HepG2 (cell line): ENCODE data around the gene SERPINB6. TPM values are rescaled to one million over a fixed set of nuclear protein-coding genes. Genes with fewer than 3 reads are reported as not detected.
A peak's percentile ranks its signal among the peaks of the same experiment; 100 is the strongest.

Experiments used
- BCL6 ChIP-seq: IDR thresholded peaks from 2 replicates; pipeline ENCODE4 v1.6.1; 2016; ENCODE audit warnings: missing genetic modification reagents, missing compliant biosample characterization
- ERF ChIP-seq: IDR thresholded peaks from 2 replicates; pipeline ENCODE4 v1.6.1; 2018; ENCODE audit warnings: missing biosample characterization, missing genetic modification reagents
- HCFC1 ChIP-seq: fragments of 150-350 bp; IDR thresholded peaks from 2 replicates; pipeline ENCODE4 v1.6.1; 2014; ENCODE audit warnings: low read depth, low read length
- NAIF1 ChIP-seq: sonication (generic); formaldehyde crosslinking; IDR thresholded peaks from 2 replicates; pipeline ENCODE4 v1.5.0; 2020; ENCODE audit warnings: mild to moderate bottlenecking, missing genetic modification reagents, borderline replicate concordance
- NFE2 ChIP-seq: sonication (generic); formaldehyde crosslinking; IDR thresholded peaks from 2 replicates; pipeline ENCODE4 v1.4.0; 2020; ENCODE audit warnings: missing genetic modification reagents
- RFX3 ChIP-seq: IDR thresholded peaks from 2 replicates; pipeline ENCODE4 v1.6.1; 2016; ENCODE audit warnings: missing biosample characterization, missing genetic modification reagents
- SMYD3 ChIP-seq: sonication (generic); formaldehyde crosslinking; IDR thresholded peaks from 2 replicates; pipeline ENCODE4 v1.8.1; 2023; ENCODE audit warnings: mild to moderate bottlenecking, missing genetic modification reagents
- SUZ12 ChIP-seq: fragments of 150-350 bp; IDR thresholded peaks from 2 replicates; pipeline ENCODE4 v1.6.1; 2014; ENCODE audit warnings: low read depth, low read length
- U2AF1 ChIP-seq: fragments of 200-400 bp; formaldehyde crosslinking; optimal IDR thresholded peaks from 2 replicates; pipeline ENCODE3; 2017; ENCODE audit warnings: mild to moderate bottlenecking, low read depth, low read length
- ZFP1 ChIP-seq: IDR thresholded peaks from 2 replicates; pipeline ENCODE4 v1.6.1; 2016
- ZMYM2 ChIP-seq: sonication (generic); formaldehyde crosslinking; IDR thresholded peaks from 2 replicates; pipeline ENCODE4 v1.8.0; 2022; ENCODE audit warnings: mild to moderate bottlenecking, missing genetic modification reagents
- ZNF253 ChIP-seq: sonication (generic); formaldehyde crosslinking; IDR thresholded peaks from 2 replicates; pipeline ENCODE4 v1.8.0; 2022; ENCODE audit warnings: mild to moderate bottlenecking, missing genetic modification reagents, borderline replicate concordance
- ZNF280D ChIP-seq: sonication (generic); formaldehyde crosslinking; IDR thresholded peaks from 2 replicates; pipeline ENCODE4 v1.5.1; 2020; ENCODE audit warnings: mild to moderate bottlenecking, missing genetic modification reagents
- ZNF333 ChIP-seq: sonication (generic); formaldehyde crosslinking; IDR thresholded peaks from 2 replicates; pipeline ENCODE4 v1.4.0; 2020; ENCODE audit warnings: mild to moderate bottlenecking, missing genetic modification reagents, borderline replicate concordance
- ZNF512 ChIP-seq: sonication (generic); formaldehyde crosslinking; IDR thresholded peaks from 2 replicates; pipeline ENCODE4 v1.4.0; 2020; ENCODE audit warnings: mild to moderate bottlenecking, missing genetic modification reagents
- ZNF768 ChIP-seq: sonication (generic); formaldehyde crosslinking; IDR thresholded peaks from 2 replicates; pipeline ENCODE4 v1.4.0; 2020; ENCODE audit warnings: missing genetic modification reagents
- ZNF839 ChIP-seq: sonication (generic); formaldehyde crosslinking; IDR thresholded peaks from 2 replicates; pipeline ENCODE4 v1.4.0; 2020; ENCODE audit warnings: missing genetic modification reagents, mild to moderate bottlenecking, borderline replicate concordance
- ZNF891 ChIP-seq: sonication (generic); formaldehyde crosslinking; IDR thresholded peaks from 2 replicates; pipeline ENCODE4 v1.5.0; 2020; ENCODE audit warnings: mild to moderate bottlenecking, missing genetic modification reagents
- ZZZ3 ChIP-seq: sonication (generic); formaldehyde crosslinking; IDR thresholded peaks from 2 replicates; pipeline ENCODE4 v1.4.0; 2020; ENCODE audit warnings: missing genetic modification reagents, mild to moderate bottlenecking, borderline replicate concordance
- polyA plus RNA-seq, 8 experiments: library from polyadenylated mRNA; depleted of rRNA in 3 of 8; stranded (reverse) in 7 of 8; unstranded in 1 of 8; fragments of >200 nt; fragmentation: Illumina TruSeq in 4 of 8; extraction: Trizol in 4 of 8; gene quantifications; 2 replicates each; pipeline versions ENCODE4 v1.2.1 to v1.2.3, GENCODE V29; 2011 to 2016; ENCODE audit warnings: low read depth in 4 of 8, missing spikeins in 1 of 8, mixed read lengths in 1 of 8; ENCODE audit not compliant: insufficient read depth in 1 of 8
- total RNA-seq, 5 experiments: library from RNA; depleted of rRNA; stranded (reverse); fragments of >200 nt; fragmentation: Illumina TruSeq; extraction: Trizol; gene quantifications; 2 replicates each; pipeline ENCODE4 v1.2.3, GENCODE V29; 2016; ENCODE audit warnings: low read depth in 1 of 5
- TF ChIP-seq, protein P1 (sequence below): sonication (generic); formaldehyde crosslinking; IDR thresholded peaks from 2 replicates; pipeline ENCODE4 v1.4.0; 2020; ENCODE audit warnings: missing genetic modification reagents
- TF ChIP-seq, protein P2 (sequence below): sonication (generic); formaldehyde crosslinking; IDR thresholded peaks from 2 replicates; pipeline ENCODE4 v1.5.1; 2020; ENCODE audit warnings: missing genetic modification reagents, mild to moderate bottlenecking, borderline replicate concordance
- TF ChIP-seq, protein P3 (sequence below): IDR thresholded peaks from 2 replicates; pipeline ENCODE4 v1.6.1; 2016; ENCODE audit warnings: missing compliant biosample characterization, missing genetic modification reagents, borderline replicate concordance

Gene SERPINB6
- total and polyA plus RNA-seq, 2 of the 13 experiments (the other 11 are each of a cell fraction or from before 2014, with no cell fraction given): 38.2 to 61.3 TPM

- peak; percentile 84; the same call in 1 of the 2 replicates for TF ChIP-seq ZNF891 (CRISPR knock-in tag)
- no peak for TF ChIP-seq RFX3
- TF ChIP-seq ZZZ3 (CRISPR knock-in tag): no peak
- TF ChIP-seq ERF (CRISPR knock-in tag): peak; percentile 44; the same call in 1 of the 2 replicates
- TF ChIP-seq U2AF1: no peak
- TF ChIP-seq NFE2 (CRISPR knock-in tag): no peak
- TF ChIP-seq, protein P1, sequence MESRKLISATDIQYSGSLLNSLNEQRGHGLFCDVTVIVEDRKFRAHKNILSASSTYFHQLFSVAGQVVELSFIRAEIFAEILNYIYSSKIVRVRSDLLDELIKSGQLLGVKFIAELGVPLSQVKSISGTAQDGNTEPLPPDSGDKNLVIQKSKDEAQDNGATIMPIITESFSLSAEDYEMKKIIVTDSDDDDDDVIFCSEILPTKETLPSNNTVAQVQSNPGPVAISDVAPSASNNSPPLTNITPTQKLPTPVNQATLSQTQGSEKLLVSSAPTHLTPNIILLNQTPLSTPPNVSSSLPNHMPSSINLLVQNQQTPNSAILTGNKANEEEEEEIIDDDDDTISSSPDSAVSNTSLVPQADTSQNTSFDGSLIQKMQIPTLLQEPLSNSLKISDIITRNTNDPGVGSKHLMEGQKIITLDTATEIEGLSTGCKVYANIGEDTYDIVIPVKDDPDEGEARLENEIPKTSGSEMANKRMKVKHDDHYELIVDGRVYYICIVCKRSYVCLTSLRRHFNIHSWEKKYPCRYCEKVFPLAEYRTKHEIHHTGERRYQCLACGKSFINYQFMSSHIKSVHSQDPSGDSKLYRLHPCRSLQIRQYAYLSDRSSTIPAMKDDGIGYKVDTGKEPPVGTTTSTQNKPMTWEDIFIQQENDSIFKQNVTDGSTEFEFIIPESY (CRISPR knock-in tag): no peak
- TF ChIP-seq, protein P2, sequence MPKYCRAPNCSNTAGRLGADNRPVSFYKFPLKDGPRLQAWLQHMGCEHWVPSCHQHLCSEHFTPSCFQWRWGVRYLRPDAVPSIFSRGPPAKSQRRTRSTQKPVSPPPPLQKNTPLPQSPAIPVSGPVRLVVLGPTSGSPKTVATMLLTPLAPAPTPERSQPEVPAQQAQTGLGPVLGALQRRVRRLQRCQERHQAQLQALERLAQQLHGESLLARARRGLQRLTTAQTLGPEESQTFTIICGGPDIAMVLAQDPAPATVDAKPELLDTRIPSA (CRISPR knock-in tag): 0 out of 2 replicates have a peak, but pooled peaks have one; percentile 59
- TF ChIP-seq SMYD3 (CRISPR knock-in tag): no peak
- peak; percentile 97; the same call in 1 of the 2 replicates for TF ChIP-seq ZNF333 (CRISPR knock-in tag)
- TF ChIP-seq ZNF280D (CRISPR knock-in tag): no peak
- no peak for TF ChIP-seq SUZ12
- TF ChIP-seq ZNF253 (CRISPR knock-in tag): no peak
- TF ChIP-seq NAIF1 (CRISPR knock-in tag): peak; percentile 83
- no peak for TF ChIP-seq ZFP1 (CRISPR knock-in tag)
- peak; percentile 69; the same call in 1 of the 2 replicates for TF ChIP-seq ZNF512
- TF ChIP-seq HCFC1: 0 out of 2 replicates have a peak, but pooled peaks have one; percentile 5
- no peak for TF ChIP-seq ZNF768 (CRISPR knock-in tag)
- peak; percentile 77 for TF ChIP-seq BCL6 (CRISPR knock-in tag)
- TF ChIP-seq, protein P3, sequence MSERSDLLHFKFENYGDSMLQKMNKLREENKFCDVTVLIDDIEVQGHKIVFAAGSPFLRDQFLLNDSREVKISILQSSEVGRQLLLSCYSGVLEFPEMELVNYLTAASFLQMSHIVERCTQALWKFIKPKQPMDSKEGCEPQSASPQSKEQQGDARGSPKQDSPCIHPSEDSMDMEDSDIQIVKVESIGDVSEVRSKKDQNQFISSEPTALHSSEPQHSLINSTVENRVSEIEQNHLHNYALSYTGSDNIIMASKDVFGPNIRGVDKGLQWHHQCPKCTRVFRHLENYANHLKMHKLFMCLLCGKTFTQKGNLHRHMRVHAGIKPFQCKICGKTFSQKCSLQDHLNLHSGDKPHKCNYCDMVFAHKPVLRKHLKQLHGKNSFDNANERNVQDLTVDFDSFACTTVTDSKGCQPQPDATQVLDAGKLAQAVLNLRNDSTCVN (CRISPR knock-in tag): no peak
- TF ChIP-seq ZNF839: no peak
- peak; percentile 90; the same call in 1 of the 2 replicates for TF ChIP-seq ZMYM2 (CRISPR knock-in tag)
Observed at GRCh38 chr6:2971420-2972218, at the start of gene SERPINB6 (continued).
